Activated CD4-positive, alpha-beta T cell treated with anti-CD3 and anti-CD28 coated beads, Interleukin-2, amount 10 ng/mL, durations not matched to agents 24 days and 14 days (primary cell): ENCODE results near the gene IFT80. TPM values are rescaled to one million over a fixed set of nuclear protein-coding genes. Genes with fewer than 3 reads are reported as not detected.

Experiments
- DNase-seq: peaks from one replicate; pipeline ENCODE4 v3.0.0; 2022
- H3K27ac Mint-ChIP-seq: one replicate; pipeline ENCODE4 v1.8.0; 2022; ENCODE audit warnings: mild to moderate bottlenecking, mixed read lengths
- H3K27me3 Mint-ChIP-seq: one replicate; pipeline ENCODE4 v1.8.0; 2022; ENCODE audit warnings: mixed read lengths
- H3K36me3 Mint-ChIP-seq: one replicate; pipeline ENCODE4 v1.8.0; 2022; ENCODE audit warnings: low read depth, mild to moderate bottlenecking, mixed read lengths
- H3K4me1 Mint-ChIP-seq: one replicate; pipeline ENCODE4 v1.8.0; 2021; ENCODE audit warnings: mixed read lengths
- H3K4me3 Mint-ChIP-seq: one replicate; pipeline ENCODE4 v1.8.0; 2022; ENCODE audit warnings: mild to moderate bottlenecking, moderate library complexity, mixed read lengths
- H3K9me3 Mint-ChIP-seq: one replicate; pipeline ENCODE4 v1.8.0; 2021; ENCODE audit warnings: mixed read lengths
- intact Hi-C: fragments of 100-400 bp; cut with micrococcal nuclease; formaldehyde crosslinking; loops from one replicate; pipeline ENCODE4 v1.15.1; 2023
- total RNA-seq: library from RNA; stranded (reverse); gene quantifications from 2 replicates; pipeline ENCODE4 v1.2.3, GENCODE V29; 2022

IFT80 gene
- total RNA-seq, 1 donor from 2014 or later: 14.3 TPM

DNA sequence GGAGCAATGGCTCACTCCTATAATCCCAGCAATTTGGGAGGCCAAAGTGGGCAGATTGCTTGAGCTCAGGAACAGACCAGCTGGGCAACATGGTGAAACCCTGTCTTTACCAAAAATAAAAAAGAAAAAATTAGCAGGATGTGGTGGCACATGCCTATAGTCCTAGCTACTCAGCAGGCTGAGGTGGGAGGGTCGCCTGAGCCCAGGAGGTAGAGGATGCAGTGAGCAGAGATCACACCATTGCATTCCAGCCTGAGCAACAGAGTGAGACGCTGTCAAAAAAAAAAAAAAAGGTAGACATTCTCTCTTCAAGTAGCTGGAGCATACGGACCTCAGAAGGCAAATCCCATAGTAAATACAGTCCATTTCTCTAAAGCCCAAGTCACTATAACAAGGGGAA is 180.9 kb downstream of the IFT80 start:
- H3K4me3 Mint-ChIP-seq: no peak overlapping the region
- H3K36me3 Mint-ChIP-seq: no peaks in the 10 kb centered on the region
- no peak for DNase-seq
- no peak overlapping the region for H3K27ac Mint-ChIP-seq
- intact Hi-C loops: no loop called here
- no peaks in the 10 kb centered on the region for H3K4me1 Mint-ChIP-seq
- H3K9me3 Mint-ChIP-seq: no peaks in the 10 kb centered on the region
- peaks cover 55% of the 10 kb centered on the region for H3K27me3 Mint-ChIP-seq

DNA sequence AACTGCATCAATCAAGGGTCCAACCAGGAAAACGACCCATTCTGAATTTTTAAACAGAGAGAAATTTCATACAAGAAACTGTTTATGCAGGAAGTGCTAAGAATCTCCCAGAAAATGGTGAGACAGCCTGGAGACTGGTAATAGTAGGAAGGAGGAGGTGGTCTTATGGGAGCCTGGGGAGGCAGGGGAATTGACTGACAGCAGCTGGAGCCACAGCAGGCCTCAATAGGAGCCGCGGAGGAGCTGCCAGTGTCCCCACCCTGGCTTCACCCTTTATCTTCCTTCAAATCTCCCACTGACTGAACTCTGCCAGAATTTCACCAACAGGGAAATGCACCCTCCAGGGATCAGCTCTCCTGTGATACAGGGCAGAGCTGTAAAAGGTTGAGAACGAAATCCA is 181.3 kb downstream of the IFT80 start:
- intact Hi-C loops: no loop called here
- Mint-ChIP-seq H3K4me3 (no peak overlapping the region), H3K9me3 (no peaks in the 10 kb centered on the region), H3K27me3 (peaks cover 53% of the 10 kb centered on the region), H3K27ac (peak overlapping the region; percentile 14), H3K36me3 (no peaks in the 10 kb centered on the region), H3K4me1 (no peaks in the 10 kb centered on the region)
- DNase-seq: no peak

DNA sequence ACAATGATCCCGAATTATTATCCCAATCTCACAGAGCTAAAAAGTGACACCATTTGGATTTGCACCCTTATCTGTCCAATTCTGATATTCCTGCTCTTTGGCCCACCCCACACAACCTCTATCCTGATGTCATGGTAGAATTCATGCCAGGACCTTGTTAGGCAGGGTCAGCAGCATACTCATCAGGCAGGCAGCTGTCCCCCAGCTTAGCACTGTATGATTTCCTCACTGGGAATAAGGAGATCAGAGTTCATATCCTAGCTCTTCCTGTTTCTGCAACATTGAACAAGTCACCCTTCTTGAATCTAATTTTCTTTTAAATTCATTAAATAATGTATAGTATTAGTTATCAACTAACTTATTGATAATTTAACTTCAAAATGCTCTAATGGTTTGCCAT is 185.8 kb downstream of the IFT80 start:
- H3K4me1 Mint-ChIP-seq: no peaks in the 10 kb centered on the region
- intact Hi-C loops: no loop called here
- no peak overlapping the region for H3K27ac Mint-ChIP-seq

DNA sequence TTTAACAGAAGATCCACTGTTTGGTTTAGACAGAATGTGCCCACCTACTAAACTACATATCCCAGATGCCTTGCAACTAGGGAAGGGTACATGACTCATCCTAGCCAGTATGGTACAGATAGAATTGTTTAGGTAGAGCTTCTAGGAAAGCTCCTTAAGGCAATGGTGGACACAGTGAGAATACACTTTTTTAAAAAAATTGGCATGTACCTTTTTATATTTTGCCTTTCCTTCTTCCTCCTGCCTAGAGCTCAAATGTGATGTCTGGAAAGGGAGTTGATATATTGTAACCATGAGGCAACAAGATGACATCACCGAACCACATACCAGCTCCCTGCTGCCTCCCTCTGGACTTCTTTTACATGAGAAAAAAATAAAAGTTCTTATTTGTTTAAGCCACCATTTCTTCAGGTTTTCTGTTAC is 188.2 kb downstream of the IFT80 start:
- Mint-ChIP-seq H3K27ac (no peak overlapping the region), H3K4me3 (no peak overlapping the region), H3K36me3 (no peaks in the 10 kb centered on the region), H3K27me3 (peaks cover 40% of the 10 kb centered on the region), H3K9me3 (peaks cover 5% of the 10 kb centered on the region), H3K4me1 (no peaks in the 10 kb centered on the region)
- DNase-seq: no peak
- intact Hi-C loops: no loop called here

More for the DNA sequence above, 185.8 kb downstream of the IFT80 start:
- DNase-seq: no peak
- Mint-ChIP-seq H3K4me3 (no peak overlapping the region), H3K36me3 (no peaks in the 10 kb centered on the region), H3K27me3 (peaks cover 49% of the 10 kb centered on the region), H3K9me3 (no peaks in the 10 kb centered on the region)

DNA sequence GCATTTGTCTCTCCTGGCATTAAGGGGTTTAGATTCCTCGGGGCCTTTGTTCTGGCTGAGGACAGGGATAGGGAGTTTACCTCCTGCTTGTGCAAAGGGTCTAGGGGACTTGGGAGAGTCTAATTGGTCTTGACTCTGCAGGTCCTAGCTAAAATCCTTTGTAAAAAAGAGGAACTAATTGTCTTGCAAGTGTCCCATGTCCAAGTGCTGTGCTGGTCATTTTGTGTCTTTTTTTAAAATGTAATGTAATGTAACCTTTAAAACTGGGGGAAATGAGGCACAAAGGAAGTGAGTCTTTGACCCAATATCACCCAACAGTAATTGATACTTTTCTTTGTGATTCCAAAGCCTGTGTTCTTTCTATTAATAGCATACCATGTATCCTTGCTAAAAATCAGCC is 188.7 kb downstream of the IFT80 start:
- Mint-ChIP-seq H3K36me3 (no peaks in the 10 kb centered on the region), H3K4me1 (no peaks in the 10 kb centered on the region), H3K27me3 (peaks cover 40% of the 10 kb centered on the region), H3K9me3 (peaks cover 5% of the 10 kb centered on the region), H3K4me3 (no peak overlapping the region), H3K27ac (no peak overlapping the region)
- intact Hi-C loops: no loop called here
- no peak for DNase-seq

Other genes with a start within 250 kb of the IFT80 start
- 0.07 TPM in 1 of 2 replicates, not detected in the other for gene C3orf80, start 173.8 kb downstream of the IFT80 start, total RNA-seq
- gene SMC4, start 425 bp upstream of the IFT80 start, total RNA-seq: 171 and 179 TPM in 2 replicates
- gene TRIM59, start 50.6 kb upstream of the IFT80 start, total RNA-seq: 31.8 and 35.0 TPM in 2 replicates
- 72.5 and 75.9 TPM in 2 replicates for gene KPNA4, start 166.3 kb upstream of the IFT80 start, total RNA-seq